HG02588 (cell line): Measurements from ENCODE around the gene JKAMP.
"Not testable (repeated sequence)": the region's sequence is repeated elsewhere in the genome, so short reads cannot be mapped to it uniquely, and the experiment has no call there.

ENCODE experiments used
- ATAC-seq: cut with Tn5 transposase; IDR thresholded peaks from one replicate; pipeline ENCODE4 v1.9.1; 2021; ENCODE audit warnings: mild to moderate bottlenecking, moderate library complexity; ENCODE audit not compliant: unreplicated experiment

JKAMP gene

GRCh38 chr14:59483819-59484638 is at the start of gene JKAMP, which contains the start of gene L3HYPDH:
TSS of gene JKAMP (plus strand) at chr14:59484517. CDS start at chr14:59484590, 73 bp downstream.
TSS of gene L3HYPDH (minus strand) at chr14:59484408. CDS start at chr14:59484316, 92 bp downstream.
- peak; percentile 90 for ATAC-seq

- ATAC-seq = no peak
Observed at GRCh38 chr14:59435101-59435500, 49.2 kb upstream of the JKAMP start.

GRCh38 chr14:59435987-59436386 is 48.3 kb upstream of the JKAMP start:
- no peak for ATAC-seq

- ATAC-seq = no peak
Observed at GRCh38 chr14:59438195-59438647, 46.1 kb upstream of the JKAMP start.

GRCh38 chr14:59439256-59439965 is 44.9 kb upstream of the JKAMP start:
- no peak for ATAC-seq

GRCh38 chr14:59448673-59449072 is 35.6 kb upstream of the JKAMP start:
- ATAC-seq = not testable (repeated sequence)

GRCh38 chr14:59450716-59451115 is 33.6 kb upstream of the JKAMP start:
- no peak for ATAC-seq

GRCh38 chr14:59451849-59452248 is 32.5 kb upstream of the JKAMP start:
- no peak for ATAC-seq

- ATAC-seq = no peak
Observed at GRCh38 chr14:59454139-59454538, 30.2 kb upstream of the JKAMP start.

- no peak for ATAC-seq
Observed at GRCh38 chr14:59455411-59455810, 28.9 kb upstream of the JKAMP start.

- ATAC-seq = no peak
Observed at GRCh38 chr14:59458486-59458885, 25.8 kb upstream of the JKAMP start.

GRCh38 chr14:59460378-59460777 is 23.9 kb upstream of the JKAMP start:
- ATAC-seq = no peak

- no peak for ATAC-seq
Observed at GRCh38 chr14:59461891-59462290, 22.4 kb upstream of the JKAMP start.

- ATAC-seq = no peak
Observed at GRCh38 chr14:59463787-59464485, 20.4 kb upstream of the JKAMP start.

GRCh38 chr14:59464486-59465315 is 19.6 kb upstream of the JKAMP start:
- peak; percentile 67 for ATAC-seq

- ATAC-seq = peak; percentile 32
Observed at GRCh38 chr14:59465316-59466135, 18.8 kb upstream of the JKAMP start, which contains the start of gene GPR135. TSS of gene GPR135 (minus strand) at chr14:59465380. CDS start at chr14:59465226, 154 bp downstream.

GRCh38 chr14:59474172-59474571 is 10.1 kb upstream of the JKAMP start:
- ATAC-seq = no peak

GRCh38 chr14:59475709-59476108 is 8.6 kb upstream of the JKAMP start:
- ATAC-seq = no peak

- ATAC-seq = no peak
Observed at GRCh38 chr14:59478540-59478939, 5.8 kb upstream of the JKAMP start.
